IPS-NIHi7 (cell line): Measurements from ENCODE around the gene ARID5B.

ENCODE experiments used
- DNase-seq: peaks from one replicate; pipeline ENCODE4 v3.0.0; 2012; ENCODE audit warnings: mixed read lengths; ENCODE audit errors: extremely low spot score

Gene ARID5B

GRCh38 chr10:62072901-62073300, 171.4 kb downstream of the ARID5B start:
- no peak for DNase-seq

GRCh38 chr10:62073429-62073828, 171.9 kb downstream of the ARID5B start:
- no peak for DNase-seq

- DNase-seq, result no peak
These were observed 173.9 kb downstream of the ARID5B start for GRCh38 chr10:62075414-62075813.

GRCh38 chr10:62075912-62076311, 174.4 kb downstream of the ARID5B start:
- no peak for DNase-seq

GRCh38 chr10:62076891-62077290, 175.4 kb downstream of the ARID5B start:
- no peak for DNase-seq

GRCh38 chr10:62077330-62078015, 176.0 kb downstream of the ARID5B start:
- no peak for DNase-seq

- no peak for DNase-seq
These were observed 178.5 kb downstream of the ARID5B start for GRCh38 chr10:62079885-62080559.

- no peak for DNase-seq
These were observed 179.4 kb downstream of the ARID5B start for GRCh38 chr10:62080905-62081304.

GRCh38 chr10:62081341-62082270, 180.1 kb downstream of the ARID5B start:
- DNase-seq, result no peak

- no peak for DNase-seq
These were observed 180.8 kb downstream of the ARID5B start for GRCh38 chr10:62082271-62082656.

GRCh38 chr10:62082729-62083411, 181.4 kb downstream of the ARID5B start:
- DNase-seq, result no peak

GRCh38 chr10:62083412-62084267, 182.1 kb downstream of the ARID5B start:
- DNase-seq, result no peak

- DNase-seq, result no peak
These were observed 183.0 kb downstream of the ARID5B start for GRCh38 chr10:62084451-62084850.

- no peak for DNase-seq
These were observed 183.9 kb downstream of the ARID5B start for GRCh38 chr10:62085404-62085803.

- DNase-seq, result no peak
These were observed 184.3 kb downstream of the ARID5B start for GRCh38 chr10:62085821-62086220.

GRCh38 chr10:62087329-62087728, 185.8 kb downstream of the ARID5B start:
- no peak for DNase-seq

- no peak for DNase-seq
These were observed 187.3 kb downstream of the ARID5B start for GRCh38 chr10:62088786-62089185.

GRCh38 chr10:62092301-62093030, 191.0 kb downstream of the ARID5B start:
- DNase-seq, result no peak

GRCh38 chr10:62093863-62094291, 192.4 kb downstream of the ARID5B start:
- DNase-seq, result no peak
